RCC 7860 (cell line): Measurements from ENCODE around the gene SUMO2.
"Not testable (repeated sequence)": the region's sequence is repeated elsewhere in the genome, so short reads cannot be mapped to it uniquely, and the experiment has no call there.

Source experiments
- DNase-seq: peaks from one replicate; pipeline ENCODE4 v3.0.0-alpha.2; 2015; ENCODE audit warnings: low spot score
- FAIRE-seq: peaks from 2 replicates; lab custom pipeline; 2012; peaks lifted over from hg19 to GRCh38; lab: Jason Lieb, UNC

SUMO2 gene

DNA sequence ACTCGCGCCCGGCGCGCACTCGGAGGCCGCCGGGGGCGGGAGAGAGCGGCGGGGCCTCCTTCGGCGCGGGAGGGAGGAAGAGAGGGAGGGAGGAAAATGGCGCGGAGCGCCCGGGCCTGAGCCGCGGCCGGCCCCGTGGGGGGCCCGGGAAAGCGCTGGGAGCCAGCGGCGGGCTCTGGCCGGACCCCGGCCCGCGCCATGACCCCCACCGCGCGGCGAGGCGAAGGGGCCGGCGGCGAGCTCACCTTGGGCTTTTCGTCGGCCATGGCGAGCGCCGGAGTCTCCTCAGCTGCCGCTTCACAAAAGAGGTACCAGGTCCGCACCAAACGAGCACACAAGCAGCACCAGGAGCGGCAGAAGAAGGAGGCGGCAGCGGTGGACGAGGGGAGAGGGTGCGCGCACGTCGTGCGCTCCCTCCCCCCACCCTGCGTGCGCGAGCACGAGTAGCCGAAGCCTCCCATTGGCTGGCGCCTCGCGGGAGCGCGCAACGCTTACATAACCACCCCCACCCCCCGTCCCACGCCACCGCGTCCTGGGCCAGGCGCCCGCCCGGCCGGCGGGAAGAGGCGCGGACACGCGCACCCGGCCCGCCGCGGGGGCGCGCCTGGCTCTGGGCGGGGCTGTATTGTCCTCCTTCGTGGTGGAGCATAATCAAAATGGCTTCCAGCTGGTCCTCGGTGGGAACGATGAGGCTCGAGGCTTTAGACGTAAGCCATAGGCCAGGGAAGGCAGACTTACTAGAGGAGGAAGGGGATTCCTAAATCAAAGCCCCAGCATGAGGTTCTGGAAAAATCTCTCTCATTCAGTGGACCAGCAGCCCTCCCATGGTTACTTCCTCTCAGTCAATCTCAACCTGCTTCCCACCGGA, at the start of gene SUMO2:
Gene SUMO2, minus strand, starts transcription at position 391 of the 868 bp plus-strand sequence. Its CDS starts 125 bp downstream, at position 266.
- no peak for FAIRE-seq
- peak; percentile 78 for DNase-seq

- FAIRE-seq (no peak), DNase-seq (no peak)
Measured at GRCh38 chr17:75231741-75232464, 49.1 kb upstream of the SUMO2 start.

DNA sequence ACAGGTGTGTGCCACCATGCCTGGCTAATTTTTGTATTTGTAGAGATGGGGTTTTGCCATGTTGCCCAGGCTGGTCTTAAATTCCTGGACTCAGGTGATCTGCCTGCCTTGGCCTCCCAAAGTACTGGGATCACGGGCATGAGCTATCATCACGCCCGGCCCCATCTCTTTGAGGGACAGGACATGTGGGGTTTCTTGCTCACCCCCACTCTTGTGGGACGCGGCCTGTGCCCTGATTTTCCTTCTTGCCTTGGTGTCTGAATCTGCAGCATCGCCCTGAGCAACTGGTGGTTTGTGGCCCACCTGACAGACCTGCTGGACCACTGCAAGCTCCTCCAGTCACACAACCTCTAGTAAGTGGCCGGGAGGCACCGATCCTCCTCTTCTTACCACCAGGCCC, 48.3 kb upstream of the SUMO2 start:
- DNase-seq: no peak
- no peak for FAIRE-seq

DNA sequence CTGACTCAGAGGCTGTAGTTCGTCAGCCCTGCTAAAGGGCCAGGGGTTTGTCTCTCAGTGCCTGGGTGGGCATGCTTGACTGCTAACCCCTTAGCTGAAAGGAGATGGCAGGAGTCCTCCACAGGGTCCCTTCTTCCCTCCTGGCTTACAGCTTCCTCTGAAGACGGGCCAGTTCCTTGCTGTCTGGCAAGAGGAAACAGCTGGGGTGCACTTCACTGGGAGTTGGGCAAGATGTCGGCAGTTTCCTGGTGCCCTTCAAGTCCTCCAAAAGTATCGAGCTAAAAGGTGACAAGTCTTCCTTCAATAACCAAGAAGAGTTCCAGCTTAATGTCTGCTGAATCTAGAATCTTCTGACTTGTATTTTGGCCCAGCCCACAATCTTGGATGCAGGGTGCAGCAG, 46.1 kb upstream of the SUMO2 start:
- FAIRE-seq: no peak
- no peak for DNase-seq

DNA sequence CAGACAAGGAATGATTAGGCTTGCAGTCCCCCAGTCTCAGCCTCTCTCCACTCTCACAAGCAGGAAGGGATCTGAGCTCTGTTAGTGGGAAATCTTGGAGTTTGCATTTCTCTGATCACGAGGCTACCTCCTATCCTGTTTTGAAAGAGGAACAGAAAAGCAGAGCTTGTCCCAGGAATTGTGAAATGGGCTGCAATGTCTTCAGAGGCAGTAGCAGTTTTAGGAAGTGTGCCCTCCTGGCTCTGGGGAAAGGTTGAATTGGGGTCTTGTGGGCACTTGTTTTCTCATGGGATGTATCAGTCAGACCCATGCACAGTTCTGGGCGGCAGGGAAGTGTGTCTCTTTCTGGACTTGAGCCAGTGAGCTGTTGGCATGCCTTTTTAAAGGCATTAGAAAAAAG, 45.5 kb upstream of the SUMO2 start:
- FAIRE-seq (no peak), DNase-seq (no peak)

- no peak for FAIRE-seq
- no peak for DNase-seq
Measured at GRCh38 chr17:75227729-75228128, 45.0 kb upstream of the SUMO2 start.

GRCh38 chr17:75225016-75225415, 42.3 kb upstream of the SUMO2 start:
- FAIRE-seq (no peak), DNase-seq (no peak)

DNA sequence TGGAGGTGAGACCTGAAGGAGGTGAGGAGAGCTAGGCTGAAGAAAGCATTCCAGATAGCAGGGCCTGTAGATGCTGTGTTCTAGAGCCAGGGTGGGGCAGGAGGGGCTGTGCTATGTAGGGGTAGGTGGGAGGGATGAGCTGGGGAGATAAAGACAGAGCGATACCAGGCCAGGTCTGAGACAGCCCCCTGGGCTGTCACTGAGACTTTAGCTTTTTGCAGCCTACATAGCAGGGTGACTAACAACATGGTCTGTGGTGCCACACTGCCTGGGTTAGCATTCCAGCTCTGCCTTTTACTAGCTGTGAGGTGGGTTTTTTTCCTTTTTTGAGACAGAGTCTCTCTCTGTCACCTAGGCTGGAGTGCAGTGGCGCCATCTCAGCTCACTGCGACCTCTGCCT, 37.1 kb upstream of the SUMO2 start:
- FAIRE-seq (no peak), DNase-seq (no peak)

DNA sequence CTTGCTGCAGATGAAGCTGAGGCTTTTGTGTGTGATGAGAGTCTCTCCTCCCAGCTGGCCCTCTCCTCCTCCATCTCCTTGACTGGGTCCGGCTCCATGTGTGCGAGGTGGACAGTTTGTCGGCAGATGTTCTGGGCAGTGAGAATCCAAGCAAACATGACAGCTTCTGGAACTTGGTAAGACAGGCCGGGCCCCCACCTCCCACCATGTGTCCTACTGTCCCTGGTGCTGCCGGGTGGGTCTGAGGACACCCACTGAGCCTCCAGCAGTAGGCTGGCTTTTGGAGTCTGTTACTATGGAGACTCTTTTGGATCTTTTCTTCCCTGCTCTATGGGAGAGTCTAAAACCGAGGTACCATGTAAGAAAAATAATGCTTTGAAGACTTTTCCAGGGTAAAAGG, 35.4 kb upstream of the SUMO2 start:
- DNase-seq (no peak), FAIRE-seq (no peak)

- FAIRE-seq (no peak), DNase-seq (no peak)
Measured at GRCh38 chr17:75209061-75209460, 26.3 kb upstream of the SUMO2 start.

- FAIRE-seq (no peak), DNase-seq (no peak)
Measured at GRCh38 chr17:75208161-75208560, 25.4 kb upstream of the SUMO2 start.

- FAIRE-seq (no peak), DNase-seq (no peak)
Measured at GRCh38 chr17:75207760-75208159, 25.0 kb upstream of the SUMO2 start.

DNA sequence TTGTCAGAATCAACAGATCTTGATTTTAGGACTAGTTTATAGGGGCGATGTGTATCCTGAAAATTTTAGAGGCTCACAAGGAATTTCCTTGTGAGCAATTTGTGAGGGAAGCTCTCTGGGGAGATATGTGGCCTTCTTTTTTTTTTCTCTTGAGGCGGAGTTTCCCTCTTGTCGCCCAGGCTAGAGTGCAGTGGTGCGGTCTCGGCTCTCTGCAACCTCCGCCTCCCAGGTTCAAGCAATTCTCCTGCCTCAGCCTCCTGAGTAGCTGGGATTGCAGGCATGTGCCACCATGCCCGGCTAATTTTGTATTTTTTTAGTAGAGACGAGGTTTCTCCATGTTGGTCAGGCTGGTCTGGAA, 24.3 kb upstream of the SUMO2 start:
- not testable (repeated sequence) for DNase-seq, FAIRE-seq

DNA sequence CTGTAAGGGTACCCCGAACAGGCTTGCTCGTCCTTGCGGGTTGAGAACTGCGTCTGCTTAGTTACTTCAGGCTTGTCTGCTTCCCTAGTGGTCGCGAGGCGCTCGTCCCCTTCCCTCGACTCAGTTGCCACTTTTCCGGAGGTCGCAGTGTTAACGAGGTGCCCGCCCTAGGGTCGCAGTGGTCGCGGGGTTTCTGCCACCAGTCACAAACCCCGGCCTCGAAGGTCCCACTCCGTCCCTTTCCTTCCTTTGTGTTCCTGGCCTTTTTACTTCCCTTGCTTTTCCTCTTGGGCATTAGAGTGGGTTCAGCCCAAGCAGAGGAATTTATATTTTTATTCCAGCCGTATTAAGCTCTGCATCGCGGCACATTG, 23.0 kb upstream of the SUMO2 start:
- no peak for DNase-seq
- no peak for FAIRE-seq

DNA sequence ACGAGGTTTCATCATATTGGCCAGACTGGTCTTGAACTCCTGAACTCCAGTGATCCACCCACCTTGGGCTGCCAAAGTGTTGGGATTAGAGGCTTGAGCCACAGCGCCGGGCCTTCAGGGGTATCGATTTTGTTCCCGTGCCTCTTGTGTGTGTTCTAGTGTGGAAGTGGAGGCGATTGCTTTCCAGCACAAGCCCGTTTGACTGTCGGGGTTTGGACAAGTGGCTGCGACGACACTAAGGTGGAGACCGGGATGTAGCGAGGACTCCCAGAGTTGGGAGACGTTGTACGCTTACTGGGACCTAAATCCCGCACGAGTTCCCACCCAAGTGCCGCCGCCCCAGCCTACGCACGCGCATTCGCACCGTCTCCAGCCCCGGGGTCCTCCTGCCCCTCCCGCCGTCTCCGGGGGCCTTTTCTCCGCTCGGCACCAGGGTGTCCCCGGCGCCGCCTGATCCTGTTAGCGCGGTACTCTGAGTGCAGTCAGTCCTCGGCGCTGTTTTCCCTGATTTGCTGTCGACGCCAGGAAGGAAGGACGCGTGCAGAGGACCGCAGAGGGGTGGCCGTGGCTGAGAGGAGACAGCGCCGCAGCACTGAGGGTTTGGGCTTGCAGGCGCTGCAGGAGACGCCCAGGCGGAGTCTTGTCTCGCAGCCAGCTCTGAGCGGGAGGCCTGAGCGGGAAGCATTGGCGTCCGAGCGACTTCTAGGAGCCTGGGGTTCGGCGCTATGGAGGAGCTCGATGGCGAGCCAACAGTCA, 22.5 kb upstream of the SUMO2 start, which contains the start of gene NUP85:
Gene NUP85, plus strand, starts transcription at position 643 of the 756 bp plus-strand sequence. Its CDS starts 83 bp downstream, at position 726.
- peak; percentile 89 for DNase-seq
- FAIRE-seq: peak; percentile 39

DNA sequence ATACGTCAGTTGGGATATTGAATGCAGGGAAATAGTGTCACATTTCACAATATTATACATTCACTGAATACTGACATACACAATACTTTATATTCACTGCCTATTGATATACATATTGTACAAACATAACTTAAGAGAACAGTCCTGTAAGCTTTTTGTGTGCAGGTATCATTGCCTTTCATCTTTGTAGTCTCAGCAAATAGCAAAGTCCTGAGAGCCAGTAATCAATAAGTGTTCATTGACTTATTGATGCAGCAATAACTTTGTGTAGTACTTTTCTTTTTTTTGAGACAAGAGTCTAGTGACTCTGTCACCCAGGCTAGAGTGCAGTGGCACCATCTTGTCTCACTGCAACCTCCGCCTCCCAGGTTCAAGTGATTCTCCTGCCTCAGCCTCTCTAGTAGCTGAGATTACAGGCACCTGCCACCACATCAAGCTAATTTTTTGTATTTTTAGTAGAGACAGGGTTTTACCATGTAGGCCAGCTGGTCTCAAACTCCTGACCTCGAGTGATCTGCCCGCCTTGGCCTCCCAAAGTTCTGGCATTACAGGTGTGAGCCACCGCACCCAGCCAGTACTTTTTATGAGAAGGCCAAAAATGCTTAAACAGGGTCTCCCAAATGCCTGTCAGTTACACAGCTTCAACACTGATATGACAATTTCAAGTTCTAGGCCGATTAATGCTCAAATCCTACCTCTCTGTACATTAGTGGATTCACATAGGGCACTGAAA, 17.3 kb upstream of the SUMO2 start:
- no peak for FAIRE-seq

GRCh38 chr17:75194879-75195278, 12.1 kb upstream of the SUMO2 start:
- FAIRE-seq (peak; percentile 95), DNase-seq (peak; percentile 99)

More for the DNA sequence above, 17.3 kb upstream of the SUMO2 start:
- no peak for DNase-seq

- FAIRE-seq (no peak), DNase-seq (peak; percentile 61)
Measured at GRCh38 chr17:75191584-75191983, 8.8 kb upstream of the SUMO2 start.

GRCh38 chr17:75188614-75189013, 5.9 kb upstream of the SUMO2 start:
- no peak for DNase-seq
- FAIRE-seq: no peak

- FAIRE-seq: no peak
- no peak for DNase-seq
Measured at GRCh38 chr17:75183999-75184884, 1.5 kb upstream of the SUMO2 start.
